ENCODE data around the gene GAB1.
A peak's percentile ranks its signal among the peaks of the same experiment; 100 is the strongest.

Gene GAB1

GRCh38 chr4:143498021-143498420 is 161.3 kb downstream of the GAB1 start:
- Mint-ChIP-seq H3K9me3 (peaks cover 16% of the 10 kb centered on the region), H3K36me3 (ENCODE audit: low read depth) (no peaks in the 10 kb centered on the region), H3K27me3 (ENCODE audit: low read depth, poor library complexity) (peaks cover 3% of the 10 kb centered on the region), H3K4me3 (no peak overlapping the region), H3K27ac (no peak overlapping the region), H3K4me1 (peaks cover 12% of the 10 kb centered on the region)
- TF ChIP-seq CTCF (IDR thresholded peaks at IDR 0.05), result no peak
- no peak for DNase-seq

- H3K4me1 Mint-ChIP-seq, result peaks cover 21% of the 10 kb centered on the region
- H3K27ac Mint-ChIP-seq, result no peak overlapping the region
- TF ChIP-seq CTCF (IDR thresholded peaks at IDR 0.05), result no peak
- no peak overlapping the region for H3K4me3 Mint-ChIP-seq
- no peaks in the 10 kb centered on the region for H3K36me3 Mint-ChIP-seq (ENCODE audit: low read depth)
- peaks cover 6% of the 10 kb centered on the region for H3K9me3 Mint-ChIP-seq
- peaks cover 6% of the 10 kb centered on the region for H3K27me3 Mint-ChIP-seq (ENCODE audit: low read depth, poor library complexity)
- DNase-seq, result no peak
These were observed 165.6 kb downstream of the GAB1 start for GRCh38 chr4:143502231-143502630.

GRCh38 chr4:143506031-143506430 is 169.4 kb downstream of the GAB1 start:
- H3K27ac Mint-ChIP-seq, result no peak overlapping the region

GRCh38 chr4:143511906-143512305 is 175.2 kb downstream of the GAB1 start:
- no peak for DNase-seq
- Mint-ChIP-seq H3K36me3 (ENCODE audit: low read depth) (peaks cover 10% of the 10 kb centered on the region), H3K27ac (no peak overlapping the region), H3K27me3 (ENCODE audit: low read depth, poor library complexity) (peaks cover 18% of the 10 kb centered on the region), H3K4me3 (no peak overlapping the region), H3K4me1 (peaks cover 24% of the 10 kb centered on the region), H3K9me3 (no peaks in the 10 kb centered on the region)
- TF ChIP-seq CTCF (IDR thresholded peaks at IDR 0.05), result no peak

More at GRCh38 chr4:143506031-143506430, 169.4 kb downstream of the GAB1 start:
- Mint-ChIP-seq H3K9me3 (peaks cover 3% of the 10 kb centered on the region), H3K4me3 (no peak overlapping the region), H3K36me3 (ENCODE audit: low read depth) (no peaks in the 10 kb centered on the region), H3K27me3 (ENCODE audit: low read depth, poor library complexity) (peaks cover 22% of the 10 kb centered on the region), H3K4me1 (peaks cover 21% of the 10 kb centered on the region)
- DNase-seq, result no peak
- TF ChIP-seq CTCF (IDR thresholded peaks at IDR 0.05), result no peak

- Mint-ChIP-seq H3K4me1 (peaks cover 33% of the 10 kb centered on the region), H3K27ac (peak overlapping the region; percentile 100), H3K36me3 (ENCODE audit: low read depth) (peaks cover 19% of the 10 kb centered on the region), H3K4me3 (peak overlapping the region; percentile 98), H3K9me3 (no peaks in the 10 kb centered on the region), H3K27me3 (ENCODE audit: low read depth, poor library complexity) (peaks cover 9% of the 10 kb centered on the region)
- TF ChIP-seq CTCF (IDR thresholded peaks at IDR 0.05), result no peak
- DNase-seq, result no peak
These were observed 176.3 kb downstream of the GAB1 start for GRCh38 chr4:143512978-143513313.

GRCh38 chr4:143513314-143514168 is 176.9 kb downstream of the GAB1 start, which contains the start of gene SMARCA5:
TSS of gene SMARCA5 (plus strand) at chr4:143513702. CDS start at chr4:143513925, 223 bp downstream.
- no peak for TF ChIP-seq CTCF (IDR thresholded peaks at IDR 0.05)
- DNase-seq, result peak; percentile 93
- peaks cover 9% of the 10 kb centered on the region for H3K27me3 Mint-ChIP-seq (ENCODE audit: low read depth, poor library complexity)
- H3K9me3 Mint-ChIP-seq, result no peaks in the 10 kb centered on the region
- H3K4me3 Mint-ChIP-seq, result peak within 1 kb of the TSS; percentile 98
- H3K4me1 Mint-ChIP-seq, result peaks cover 33% of the 10 kb centered on the region
- peak within 1 kb of the TSS; percentile 100 for H3K27ac Mint-ChIP-seq
- H3K36me3 Mint-ChIP-seq (ENCODE audit: low read depth), result peaks cover 24% of the 10 kb centered on the region

All from nephron progenitor cell (in vitro differentiated cells).